Heart right ventricle (tissue), 16 donors: ENCODE results near the gene UGT1A7. TPM values are rescaled to one million over a fixed set of nuclear protein-coding genes. Genes with fewer than 3 reads are reported as not detected.

Experiments used
- ATAC-seq, 8 donors: fragments of 200-7000 bp; cut with Tn5 transposase; one replicate each; pipeline ENCODE4 v1.9.1; 2020; ENCODE audit warnings: mild to moderate bottlenecking in 8 of 8, moderate library complexity in 8 of 8, moderate number of reproducible peaks in 1 of 8
- DNase-seq, 2 donors: peaks; one replicate each; pipeline ENCODE4 v3.0.0-alpha.2; 2020
- H3K27ac ChIP-seq, 10 donors: fragments of 200-600 bp; sonication (generic) in 2 of 10; one replicate each; pipeline versions ENCODE4 v1.5.0 to v1.8.0; 2020 to 2022; ENCODE audit warnings: mild to moderate bottlenecking in 3 of 10
- H3K27me3 ChIP-seq, 7 donors: fragments of 200-600 bp; one replicate each; pipeline ENCODE4 v1.8.0; 2021 to 2022; ENCODE audit warnings: mild to moderate bottlenecking in 2 of 7
- H3K36me3 ChIP-seq, 9 donors: fragments of 200-600 bp; sonication (generic) in 1 of 9; one replicate each; pipeline versions ENCODE4 v1.5.0 to v1.8.0; 2020 to 2022; ENCODE audit warnings: mild to moderate bottlenecking in 2 of 9
- H3K4me1 ChIP-seq, 9 donors: fragments of 200-600 bp; sonication (generic) in 1 of 9; one replicate each; pipeline versions ENCODE4 v1.5.0 to v1.8.0; 2020 to 2022; ENCODE audit warnings: mild to moderate bottlenecking in 4 of 9
- H3K4me3 ChIP-seq, 10 donors: fragments of 200-600 bp; sonication (generic) in 2 of 10; one replicate each; pipeline versions ENCODE4 v1.5.0 to v1.8.0; 2020 to 2022; ENCODE audit warnings: mild to moderate bottlenecking in 7 of 10, moderate library complexity in 2 of 10
- H3K9me3 ChIP-seq, 11 donors: fragments of 200-600 bp in 10 of 11; sonication (generic) in 2 of 11; one replicate each; pipeline versions ENCODE4 v1.5.0 to v1.8.0; 2013 to 2022; ENCODE audit warnings: mild to moderate bottlenecking in 2 of 11, control low read depth in 1 of 11, moderate library complexity in 1 of 11
- WGBS, 2 donors: extraction: QIAGEN DNeasy Blood & Tissue Kit; methylation state at CpG; one replicate each; pipeline ENCODE4 v1.1.7; 2013; ENCODE audit warnings: inconsistent platforms in 1 of 2; 5-methylcytosine and 5-hydroxymethylcytosine counted together
- intact Hi-C, 10 donors: fragments of 100-400 bp; cut with DNase I; formaldehyde crosslinking; loops; one replicate each; pipeline versions ENCODE4 v1.11.1 to v1.14.2; 2022
- polyA plus RNA-seq, 2 donors: library from polyadenylated mRNA; stranded (reverse); fragments of 200-250 nt; gene quantifications; one replicate each; pipeline ENCODE4 v1.2.3, GENCODE V29; 2013
- total RNA-seq, 10 donors: library from RNA; stranded (reverse); fragmentation: NEBNext Ultra II Directional in 3 of 10; extraction: Animal tissue kit (Norgen Biotek cat#: 25700) in 3 of 10; gene quantifications; one replicate each; pipeline versions ENCODE4 v1.2.1 to v1.2.4, GENCODE V29; 2021 to 2023
- TF ChIP-seq, protein P1 (sequence below), 9 donors: fragments of 200-600 bp; sonication (generic) in 2 of 9; IDR thresholded peaks; one replicate each; pipeline versions ENCODE4 v1.5.0 to v1.8.0; 2021 to 2022; ENCODE audit warnings: antibody characterized with exemption in 9 of 9, mild to moderate bottlenecking in 5 of 9, moderate library complexity in 1 of 9
- donor health status: Arrhythmogenic right ventricular cardiomyopathy.
- donor health status: ischemic (EF 13 %, LVEDD 7.1; RV severe dilation, severe dysfunction).
- donor health status: healthy with polysubstance abuse.
- donor health status: DM: no; HTN: yes; CAD: no.
- donor health status: DM: no; HTN: no; CAD: no.
- donor health status: ischemic (EF 25% LVEDD 6.9; RV normal size, moderate dysfunction).
- donor health status: ischemic (EF 25% LVEDD 5.7; RV mildly dilated, moderate dysfunction).
- donor health status: healthy.
- donor health status: DM: yes; HTN: yes; CAD: no.
- donor health status: Ischemic cardiomyopathy.
- donor health status: ischemic (EF 35%, LVEDD 5.7; RV mildly dilated, moderate dysfunction).
- donor health status: nonischemic (EF 11% LVEDD 7.7; RV severe dilation, severe dysfunction).
- donor health status: DM: yes; HTN: yes; CAD: no.
- donor health status: PGD.
- donor health status: ischemic (EF 29% LVEDD 5.4; RV normal size, mild dysfunction).
- donor health status: nonischemic (EF 23%, LVEDD 6.1; RV moderate dilation, normal function).

The UGT1A7 gene
- total and polyA plus RNA-seq, 12 donors = 0.01 TPM; not detected in 11

GRCh38 chr2:233796254-233796653, 114.6 kb downstream of the UGT1A7 start:
- peaks cover 0 to 7% (median 0%) of the 10 kb centered on the region in 7 donors for H3K27me3 ChIP-seq
- DNase-seq = no peak
- TF ChIP-seq, protein P1, sequence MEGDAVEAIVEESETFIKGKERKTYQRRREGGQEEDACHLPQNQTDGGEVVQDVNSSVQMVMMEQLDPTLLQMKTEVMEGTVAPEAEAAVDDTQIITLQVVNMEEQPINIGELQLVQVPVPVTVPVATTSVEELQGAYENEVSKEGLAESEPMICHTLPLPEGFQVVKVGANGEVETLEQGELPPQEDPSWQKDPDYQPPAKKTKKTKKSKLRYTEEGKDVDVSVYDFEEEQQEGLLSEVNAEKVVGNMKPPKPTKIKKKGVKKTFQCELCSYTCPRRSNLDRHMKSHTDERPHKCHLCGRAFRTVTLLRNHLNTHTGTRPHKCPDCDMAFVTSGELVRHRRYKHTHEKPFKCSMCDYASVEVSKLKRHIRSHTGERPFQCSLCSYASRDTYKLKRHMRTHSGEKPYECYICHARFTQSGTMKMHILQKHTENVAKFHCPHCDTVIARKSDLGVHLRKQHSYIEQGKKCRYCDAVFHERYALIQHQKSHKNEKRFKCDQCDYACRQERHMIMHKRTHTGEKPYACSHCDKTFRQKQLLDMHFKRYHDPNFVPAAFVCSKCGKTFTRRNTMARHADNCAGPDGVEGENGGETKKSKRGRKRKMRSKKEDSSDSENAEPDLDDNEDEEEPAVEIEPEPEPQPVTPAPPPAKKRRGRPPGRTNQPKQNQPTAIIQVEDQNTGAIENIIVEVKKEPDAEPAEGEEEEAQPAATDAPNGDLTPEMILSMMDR (IDR thresholded peaks at IDR 0.05) = no peak
- no peak overlapping the region for H3K4me3 ChIP-seq
- no peaks in the 10 kb centered on the region for H3K36me3 ChIP-seq
- no peak overlapping the region for H3K27ac ChIP-seq
- H3K4me1 ChIP-seq = no peaks in the 10 kb centered on the region
- 85 to 86% methylated on average over 9 of the region's 9 CpGs for WGBS, 2 donors
- peaks cover 0 to 5% (median 0%) of the 10 kb centered on the region in 11 donors for H3K9me3 ChIP-seq
- ATAC-seq = no peak
- intact Hi-C loops = no loop called here

GRCh38 chr2:233798335-233799086, 116.8 kb downstream of the UGT1A7 start:
- intact Hi-C loops = no loop called here
- ATAC-seq = no peak

GRCh38 chr2:233799087-233799665, 117.5 kb downstream of the UGT1A7 start:
- no peak overlapping the region for H3K27ac ChIP-seq
- H3K9me3 ChIP-seq = peaks cover 0 to 5% (median 0%) of the 10 kb centered on the region in 11 donors
- DNase-seq (no peak), ATAC-seq (no peak)
- H3K4me1 ChIP-seq = no peaks in the 10 kb centered on the region
- TF ChIP-seq, protein P1 (IDR thresholded peaks at IDR 0.05) = no peak
- H3K27me3 ChIP-seq = peaks cover 0 to 6% (median 4%) of the 10 kb centered on the region in 7 donors
- intact Hi-C loops = no loop called here
- no peaks in the 10 kb centered on the region for H3K36me3 ChIP-seq
- no peak overlapping the region for H3K4me3 ChIP-seq
- 58% methylated on average over 7 of the region's 7 CpGs for WGBS, 2 donors

More at GRCh38 chr2:233798335-233799086, 116.8 kb downstream of the UGT1A7 start:
- Histone ChIP-seq H3K36me3 (no peaks in the 10 kb centered on the region), H3K4me3 (no peak overlapping the region), H3K4me1 (no peaks in the 10 kb centered on the region), H3K9me3 (peaks cover 0 to 5% (median 0%) of the 10 kb centered on the region in 11 donors), H3K27me3 (peaks cover 0 to 7% (median 0%) of the 10 kb centered on the region in 7 donors), H3K27ac (no peak overlapping the region)
- DNase-seq = no peak
- TF ChIP-seq, protein P1 (IDR thresholded peaks at IDR 0.05) = no peak
- 76 to 79% methylated on average over 14 of the region's 14 CpGs for WGBS, 2 donors

DNA sequence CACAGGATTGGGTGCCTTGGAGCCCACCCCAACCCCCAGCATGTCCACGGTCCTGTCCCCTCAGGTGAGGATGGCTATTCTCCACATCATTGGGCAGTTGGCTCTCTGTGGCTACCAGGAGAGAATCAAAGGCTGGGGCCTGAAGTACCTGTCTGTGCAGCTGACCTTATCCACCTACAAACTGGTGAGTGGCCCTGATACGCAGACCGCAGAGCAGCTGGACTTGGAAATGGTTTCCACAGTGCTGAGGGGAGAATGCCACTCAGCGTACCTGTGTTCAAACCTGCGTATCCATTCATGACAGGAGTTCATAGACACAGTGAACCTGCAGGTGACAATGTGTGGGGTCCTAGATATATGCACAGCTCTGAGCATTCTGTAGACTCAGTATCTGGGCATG, 118.0 kb downstream of the UGT1A7 start:
- TF ChIP-seq, protein P1 (IDR thresholded peaks at IDR 0.05) = no peak
- DNase-seq (no peak), ATAC-seq (no peak)
- peaks cover 0 to 5% (median 0%) of the 10 kb centered on the region in 11 donors for H3K9me3 ChIP-seq
- no peaks in the 10 kb centered on the region for H3K4me1 ChIP-seq
- no peak overlapping the region for H3K27ac ChIP-seq
- intact Hi-C loops = no loop called here
- H3K4me3 ChIP-seq = no peak overlapping the region
- 48 to 53% methylated on average over 5 of the region's 5 CpGs for WGBS, 2 donors
- H3K36me3 ChIP-seq = no peaks in the 10 kb centered on the region
- H3K27me3 ChIP-seq = peaks cover 0 to 5% (median 3%) of the 10 kb centered on the region in 7 donors
